ENCODE results near the gene TAGLN3.

- TF ChIP-seq POLR2AphosphoS5 (IDR thresholded peaks at IDR 0.05) (no peak), CTCF (IDR thresholded peaks at IDR 0.05) (no peak)
Measured at GRCh38 chr3:111952866-111953450, 45.8 kb upstream of the TAGLN3 start.
